HEK293T (cell line): Measurements from ENCODE around the gene GAS2L2.

Experiments
- BHLHE40 ChIP-seq: fragments of 450-650 bp; IDR thresholded peaks from 2 replicates; pipeline ENCODE4 v1.6.1; 2016; ENCODE audit warnings: mild to moderate bottlenecking, moderate library complexity, borderline replicate concordance
- CTBP1 ChIP-seq: fragments of 450-650 bp; IDR thresholded peaks from 2 replicates; pipeline ENCODE4 v1.6.1; 2016; ENCODE audit warnings: borderline replicate concordance
- ELF4 ChIP-seq: fragments of 450-650 bp; IDR thresholded peaks from 2 replicates; pipeline ENCODE4 v1.6.1; 2017; ENCODE audit warnings: antibody characterized with exemption
- FOXM1 ChIP-seq: fragments of 450-650 bp; IDR thresholded peaks from 2 replicates; pipeline ENCODE4 v1.6.1; 2017; ENCODE audit warnings: mild to moderate bottlenecking, borderline replicate concordance
- SP1 ChIP-seq: fragments of 450-650 bp; IDR thresholded peaks from 2 replicates; pipeline ENCODE4 v1.6.1; 2017
- SUZ12 ChIP-seq: fragments of 450-650 bp; IDR thresholded peaks from 2 replicates; pipeline ENCODE4 v1.6.1; 2016; ENCODE audit warnings: mild to moderate bottlenecking
- TARDBP ChIP-seq: fragments of 450-650 bp; IDR thresholded peaks from 2 replicates; pipeline ENCODE4 v1.6.1; 2016
- ZNF384 ChIP-seq: fragments of 450-650 bp; IDR thresholded peaks from 2 replicates; pipeline ENCODE4 v1.6.1; 2016

GRCh38 chr17:35786941-35787432 is 33.9 kb upstream of the GAS2L2 start:
- no peak for TF ChIP-seq SP1
- TF ChIP-seq TARDBP, result no peak
- TF ChIP-seq BHLHE40, result no peak
- TF ChIP-seq CTBP1, result no peak
- no peak for TF ChIP-seq FOXM1
- TF ChIP-seq SUZ12, result no peak
- no peak for TF ChIP-seq ZNF384
- no peak for TF ChIP-seq ELF4
